Bronchial epithelial cell (primary cell): ENCODE measurements around the gene CXorf49. TPM values are rescaled to one million over a fixed set of nuclear protein-coding genes. Genes with fewer than 3 reads are reported as not detected.
"Not testable (repeated sequence)": the region's sequence is repeated elsewhere in the genome, so short reads cannot be mapped to it uniquely, and the experiment has no call there.

ENCODE experiments used
- DNase-seq: peaks from one replicate; pipeline ENCODE4 v3.0.0-alpha.2; 2010; ENCODE audit warnings: low read depth
- FAIRE-seq: peaks from 2 replicates; lab custom pipeline; 2011; peaks lifted over from hg19 to GRCh38; lab: Jason Lieb, UNC
- H3K27me3 ChIP-seq: 2 replicates; pipeline ENCODE4 v1.5.1; 2011; ENCODE audit warnings: low read length; ENCODE audit not compliant: control insufficient read depth, insufficient read depth
- H3K36me3 ChIP-seq: 2 replicates; pipeline ENCODE4 v1.5.1; 2011; ENCODE audit warnings: low read length; ENCODE audit not compliant: control insufficient read depth, insufficient read depth
- H3K4me3 ChIP-seq: 2 replicates; pipeline ENCODE4 v1.5.1; 2011; ENCODE audit warnings: mild to moderate bottlenecking, low read depth, low read length, control low read depth
- CTCF ChIP-seq: IDR thresholded peaks from 2 replicates; pipeline ENCODE4 v1.5.1; 2011; ENCODE audit warnings: mild to moderate bottlenecking, moderate library complexity, low read length, control low read depth, inconsistent platforms; ENCODE audit not compliant: insufficient read depth, severe bottlenecking
- total RNA-seq: library from RNA; depleted of rRNA; stranded (reverse); fragments of >200 nt; gene quantifications from 2 replicates; pipeline ENCODE4 v1.2.1, GENCODE V29; 2014

CXorf49 gene
- total RNA-seq, 1 donor from 2014 or later, result not detected

- peak; percentile 47 for DNase-seq
Measured at GRCh38 chrX:71671043-71671780, 46.9 kb downstream of the CXorf49 start.

GRCh38 chrX:71669947-71670346 is 48.1 kb downstream of the CXorf49 start:
- not testable (repeated sequence) for H3K4me3 ChIP-seq, FAIRE-seq, H3K36me3 ChIP-seq, DNase-seq, H3K27me3 ChIP-seq
- peak; percentile 59 for TF ChIP-seq CTCF

More at GRCh38 chrX:71671043-71671780, 46.9 kb downstream of the CXorf49 start:
- no peak for TF ChIP-seq CTCF
- no peak overlapping the region for H3K4me3 ChIP-seq
- H3K36me3 ChIP-seq, result no peaks in the 10 kb centered on the region
- H3K27me3 ChIP-seq, result no peaks in the 10 kb centered on the region
- no peak for FAIRE-seq

GRCh38 chrX:71669492-71669891 is 48.6 kb downstream of the CXorf49 start:
- no peaks in the 10 kb centered on the region for H3K36me3 ChIP-seq
- H3K4me3 ChIP-seq, result no peak overlapping the region
- FAIRE-seq (no peak), DNase-seq (no peak)
- no peaks in the 10 kb centered on the region for H3K27me3 ChIP-seq
- TF ChIP-seq CTCF, result no peak

- DNase-seq (no peak), FAIRE-seq (no peak)
- TF ChIP-seq CTCF, result no peak
- Histone ChIP-seq H3K36me3 (no peaks in the 10 kb centered on the region), H3K27me3 (no peaks in the 10 kb centered on the region), H3K4me3 (no peak overlapping the region)
Measured at GRCh38 chrX:71668248-71668595, 49.9 kb downstream of the CXorf49 start.

- DNase-seq (no peak), FAIRE-seq (no peak)
- no peaks in the 10 kb centered on the region for H3K36me3 ChIP-seq
- no peak for TF ChIP-seq CTCF
- H3K27me3 ChIP-seq, result no peaks in the 10 kb centered on the region
- H3K4me3 ChIP-seq, result no peak within 1 kb of the TSS
Measured at GRCh38 chrX:71667328-71668247, 50.5 kb downstream of the CXorf49 start, which contains the start of gene LOC101059915. Gene LOC101059915 (plus strand): TSS chrX:71667546.
